ENCODE data around the gene MLEC.

DNA sequence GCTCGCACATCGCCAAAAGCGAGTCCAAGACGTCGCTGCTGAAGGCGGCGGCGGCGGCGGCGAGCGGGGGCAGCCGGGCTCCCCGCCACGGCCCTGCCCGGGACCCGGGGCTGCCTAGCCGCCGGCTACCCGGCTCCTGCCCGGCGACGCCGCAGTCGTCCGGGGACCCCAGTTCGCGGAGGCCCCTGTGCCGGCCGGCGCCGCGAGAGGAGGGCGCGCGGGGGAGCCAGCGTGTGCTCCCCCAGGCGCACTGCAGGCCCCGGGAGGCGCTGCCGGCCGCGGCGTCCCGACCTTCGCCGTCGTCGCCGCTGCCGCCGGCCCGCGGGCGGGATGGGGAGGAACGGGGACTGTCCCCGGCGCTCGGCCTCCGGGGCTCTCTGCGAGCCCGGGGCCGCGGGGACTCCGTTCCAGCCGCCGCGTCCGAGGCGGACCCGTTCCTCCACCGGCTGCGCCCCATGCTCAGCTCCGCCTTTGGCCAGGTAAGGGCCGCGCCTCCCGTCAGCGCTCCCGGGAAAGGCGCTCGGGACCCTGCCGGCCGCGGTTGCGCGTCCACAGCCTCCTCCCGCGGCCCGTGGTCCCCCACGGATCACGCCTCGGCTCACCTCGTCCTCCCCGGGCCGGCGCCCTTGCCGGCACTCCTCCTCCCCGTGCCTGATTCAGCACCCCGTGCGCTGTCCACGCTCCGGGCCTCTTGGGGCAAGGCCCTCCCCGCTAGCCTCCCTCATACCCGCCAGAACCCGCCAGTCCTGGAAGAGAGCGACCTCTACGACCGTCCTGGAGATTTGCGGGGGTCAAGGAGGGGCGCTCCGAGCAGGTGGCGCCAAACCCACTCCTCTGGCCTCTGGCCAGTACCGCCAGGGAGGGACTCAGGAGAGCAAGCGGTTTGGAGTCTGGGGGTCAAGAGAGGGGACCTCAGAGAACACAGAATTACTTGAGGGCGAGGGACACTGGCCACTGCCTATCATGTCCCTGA, 45.8 kb upstream of the MLEC start:
- TF ChIP-seq ZFP30 (CRISPR knock-in tag; IDR thresholded peaks at IDR 0.05) (no peak), SNAI2 (CRISPR knock-in tag; IDR thresholded peaks at IDR 0.05) (no peak), OSR1 (CRISPR knock-in tag; IDR thresholded peaks at IDR 0.05) (no peak), GLIS3 (CRISPR knock-in tag; IDR thresholded peaks at IDR 0.05) (no peak), ARNTL (CRISPR knock-in tag; IDR thresholded peaks at IDR 0.05; ENCODE audit: borderline replicate concordance, low read depth) (no peak), ZNF565 (CRISPR knock-in tag; conservative IDR thresholded peaks at IDR 0.05; ENCODE audit: low read depth) (no peak), BACH2 (CRISPR knock-in tag; IDR thresholded peaks at IDR 0.05; ENCODE audit: borderline replicate concordance) (no peak), CREB5 (CRISPR knock-in tag; IDR thresholded peaks at IDR 0.05; ENCODE audit: low read depth) (no peak), TOX (CRISPR knock-in tag; IDR thresholded peaks at IDR 0.05; ENCODE audit: borderline replicate concordance) (no peak), ZFP3 (CRISPR knock-in tag; IDR thresholded peaks at IDR 0.05) (no peak), RARB (CRISPR knock-in tag; IDR thresholded peaks at IDR 0.05) (no peak), TSHZ2 (CRISPR knock-in tag; IDR thresholded peaks at IDR 0.05) (no peak), PPARA (CRISPR knock-in tag; IDR thresholded peaks at IDR 0.05; ENCODE audit: borderline replicate concordance) (no peak)
- TF ChIP-seq, protein P1, sequence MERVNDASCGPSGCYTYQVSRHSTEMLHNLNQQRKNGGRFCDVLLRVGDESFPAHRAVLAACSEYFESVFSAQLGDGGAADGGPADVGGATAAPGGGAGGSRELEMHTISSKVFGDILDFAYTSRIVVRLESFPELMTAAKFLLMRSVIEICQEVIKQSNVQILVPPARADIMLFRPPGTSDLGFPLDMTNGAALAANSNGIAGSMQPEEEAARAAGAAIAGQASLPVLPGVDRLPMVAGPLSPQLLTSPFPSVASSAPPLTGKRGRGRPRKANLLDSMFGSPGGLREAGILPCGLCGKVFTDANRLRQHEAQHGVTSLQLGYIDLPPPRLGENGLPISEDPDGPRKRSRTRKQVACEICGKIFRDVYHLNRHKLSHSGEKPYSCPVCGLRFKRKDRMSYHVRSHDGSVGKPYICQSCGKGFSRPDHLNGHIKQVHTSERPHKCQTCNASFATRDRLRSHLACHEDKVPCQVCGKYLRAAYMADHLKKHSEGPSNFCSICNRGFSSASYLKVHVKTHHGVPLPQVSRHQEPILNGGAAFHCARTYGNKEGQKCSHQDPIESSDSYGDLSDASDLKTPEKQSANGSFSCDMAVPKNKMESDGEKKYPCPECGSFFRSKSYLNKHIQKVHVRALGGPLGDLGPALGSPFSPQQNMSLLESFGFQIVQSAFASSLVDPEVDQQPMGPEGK (CRISPR knock-in tag; IDR thresholded peaks at IDR 0.05; ENCODE audit: borderline replicate concordance), result no peak

All from SK-N-SH treated with all-trans-retinoic acid at 6 μM for 48 hours (cell line).